ENCODE results near the gene TRMT1.

TRMT1 gene

GRCh38 chr19:13082192-13083007, 34.1 kb downstream of the TRMT1 start:
- H3K36me3 ChIP-seq (ENCODE audit: control insufficient read depth in 2 of 2, insufficient read depth in 2 of 2, low read length in 2 of 2) = peaks cover 10% of the 10 kb centered on the region in 2 donors
- H3K27me3 ChIP-seq (ENCODE audit: control insufficient read depth in 2 of 2, insufficient read depth in 2 of 2, low read length in 2 of 2) = no peaks in the 10 kb centered on the region
- H3K9ac ChIP-seq (ENCODE audit: low read depth in 1 of 2, low read length in 2 of 2) = no peak overlapping the region
- no peak overlapping the region for H3K4me3 ChIP-seq (ENCODE audit: low read length in 2 of 2)
- H3K9me3 ChIP-seq (ENCODE audit: control insufficient read depth in 2 of 2, low read length in 2 of 2) = no peaks in the 10 kb centered on the region
- H3K4me1 ChIP-seq (ENCODE audit: control insufficient read depth in 2 of 2, insufficient read depth in 2 of 2, low read length in 2 of 2) = peaks cover 28% of the 10 kb centered on the region in 2 donors
- no peak overlapping the region for H3K27ac ChIP-seq (ENCODE audit: low read depth in 2 of 2, low read length in 2 of 2)

DNA sequence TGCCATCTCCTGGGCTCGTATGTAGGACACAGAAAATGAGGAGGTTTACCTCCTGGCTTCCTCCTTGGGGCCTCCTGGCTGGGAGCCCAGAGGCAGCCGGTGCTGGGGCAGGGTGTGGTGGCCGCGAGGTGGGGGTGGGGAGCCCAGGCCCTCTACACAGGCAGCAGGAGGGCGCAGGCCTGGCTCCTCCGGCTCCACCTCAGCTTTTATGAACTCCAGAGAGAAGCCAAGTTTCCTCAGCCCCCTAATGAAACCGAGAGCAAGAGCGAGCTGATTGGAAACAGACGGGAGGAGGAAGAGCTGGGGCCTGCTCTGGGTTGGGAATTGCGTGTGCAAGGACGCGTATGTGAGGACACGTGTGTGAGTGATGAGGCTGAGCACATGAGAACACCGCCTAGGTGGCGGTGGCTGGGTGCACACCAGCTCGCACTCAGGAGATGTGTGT, 37.0 kb downstream of the TRMT1 start:
- peaks cover 28 to 37% of the 10 kb centered on the region in 2 donors for H3K4me1 ChIP-seq (ENCODE audit: control insufficient read depth in 2 of 2, insufficient read depth in 2 of 2, low read length in 2 of 2)
- H3K27ac ChIP-seq (ENCODE audit: low read depth in 2 of 2, low read length in 2 of 2) = peak overlapping the region; percentile 85 to 90
- H3K9me3 ChIP-seq (ENCODE audit: control insufficient read depth in 2 of 2, low read length in 2 of 2) = no peaks in the 10 kb centered on the region
- H3K36me3 ChIP-seq (ENCODE audit: control insufficient read depth in 2 of 2, insufficient read depth in 2 of 2, low read length in 2 of 2) = peaks cover 13 to 17% of the 10 kb centered on the region in 2 donors
- peak overlapping the region; percentile 41 to 52 for H3K9ac ChIP-seq (ENCODE audit: low read depth in 1 of 2, low read length in 2 of 2)
- H3K4me3 ChIP-seq (ENCODE audit: low read length in 2 of 2) = no peak overlapping the region
- H3K27me3 ChIP-seq (ENCODE audit: control insufficient read depth in 2 of 2, insufficient read depth in 2 of 2, low read length in 2 of 2) = no peaks in the 10 kb centered on the region

- peak overlapping the region; percentile 41 to 52 for H3K9ac ChIP-seq (ENCODE audit: low read depth in 1 of 2, low read length in 2 of 2)
- peaks cover 13 to 18% of the 10 kb centered on the region in 2 donors for H3K36me3 ChIP-seq (ENCODE audit: control insufficient read depth in 2 of 2, insufficient read depth in 2 of 2, low read length in 2 of 2)
Observed at GRCh38 chr19:13078897-13079541, 37.5 kb downstream of the TRMT1 start.

GRCh38 chr19:13078381-13078780, 38.2 kb downstream of the TRMT1 start:
- Histone ChIP-seq H3K9me3 (ENCODE audit: control insufficient read depth in 2 of 2, low read length in 2 of 2) (no peaks in the 10 kb centered on the region), H3K9ac (ENCODE audit: low read depth in 1 of 2, low read length in 2 of 2) (peak overlapping the region in 1 of 2 donors; percentile 52), H3K27me3 (ENCODE audit: control insufficient read depth in 2 of 2, insufficient read depth in 2 of 2, low read length in 2 of 2) (no peaks in the 10 kb centered on the region), H3K27ac (ENCODE audit: low read depth in 2 of 2, low read length in 2 of 2) (peak overlapping the region; percentile 85 to 90), H3K36me3 (ENCODE audit: control insufficient read depth in 2 of 2, insufficient read depth in 2 of 2, low read length in 2 of 2) (peaks cover 13 to 21% of the 10 kb centered on the region in 2 donors), H3K4me1 (ENCODE audit: control insufficient read depth in 2 of 2, insufficient read depth in 2 of 2, low read length in 2 of 2) (peaks cover 28 to 37% of the 10 kb centered on the region in 2 donors), H3K4me3 (ENCODE audit: low read length in 2 of 2) (no peak overlapping the region)

More at GRCh38 chr19:13078897-13079541, 37.5 kb downstream of the TRMT1 start:
- peak overlapping the region; percentile 85 to 90 for H3K27ac ChIP-seq (ENCODE audit: low read depth in 2 of 2, low read length in 2 of 2)
- H3K4me1 ChIP-seq (ENCODE audit: control insufficient read depth in 2 of 2, insufficient read depth in 2 of 2, low read length in 2 of 2) = peaks cover 28 to 37% of the 10 kb centered on the region in 2 donors
- no peak overlapping the region for H3K4me3 ChIP-seq (ENCODE audit: low read length in 2 of 2)
- no peaks in the 10 kb centered on the region for H3K27me3 ChIP-seq (ENCODE audit: control insufficient read depth in 2 of 2, insufficient read depth in 2 of 2, low read length in 2 of 2)
- H3K9me3 ChIP-seq (ENCODE audit: control insufficient read depth in 2 of 2, low read length in 2 of 2) = no peaks in the 10 kb centered on the region

- Histone ChIP-seq H3K9ac (ENCODE audit: low read depth in 1 of 2, low read length in 2 of 2) (no peak overlapping the region), H3K27ac (ENCODE audit: low read depth in 2 of 2, low read length in 2 of 2) (no peak overlapping the region), H3K4me3 (ENCODE audit: low read length in 2 of 2) (no peak overlapping the region), H3K36me3 (ENCODE audit: control insufficient read depth in 2 of 2, insufficient read depth in 2 of 2, low read length in 2 of 2) (peaks cover 12 to 17% of the 10 kb centered on the region in 2 donors), H3K27me3 (ENCODE audit: control insufficient read depth in 2 of 2, insufficient read depth in 2 of 2, low read length in 2 of 2) (no peaks in the 10 kb centered on the region), H3K9me3 (ENCODE audit: control insufficient read depth in 2 of 2, low read length in 2 of 2) (no peaks in the 10 kb centered on the region), H3K4me1 (ENCODE audit: control insufficient read depth in 2 of 2, insufficient read depth in 2 of 2, low read length in 2 of 2) (peaks cover 28 to 37% of the 10 kb centered on the region in 2 donors)
Observed at GRCh38 chr19:13077240-13077639, 39.3 kb downstream of the TRMT1 start.

- peaks cover 12 to 17% of the 10 kb centered on the region in 2 donors for H3K36me3 ChIP-seq (ENCODE audit: control insufficient read depth in 2 of 2, insufficient read depth in 2 of 2, low read length in 2 of 2)
- H3K9ac ChIP-seq (ENCODE audit: low read depth in 1 of 2, low read length in 2 of 2) = no peak overlapping the region
- no peaks in the 10 kb centered on the region for H3K9me3 ChIP-seq (ENCODE audit: control insufficient read depth in 2 of 2, low read length in 2 of 2)
- peaks cover 28 to 37% of the 10 kb centered on the region in 2 donors for H3K4me1 ChIP-seq (ENCODE audit: control insufficient read depth in 2 of 2, insufficient read depth in 2 of 2, low read length in 2 of 2)
- no peaks in the 10 kb centered on the region for H3K27me3 ChIP-seq (ENCODE audit: control insufficient read depth in 2 of 2, insufficient read depth in 2 of 2, low read length in 2 of 2)
- no peak overlapping the region for H3K4me3 ChIP-seq (ENCODE audit: low read length in 2 of 2)
- no peak overlapping the region for H3K27ac ChIP-seq (ENCODE audit: low read depth in 2 of 2, low read length in 2 of 2)
Observed at GRCh38 chr19:13076787-13077186, 39.8 kb downstream of the TRMT1 start.

- H3K4me1 ChIP-seq (ENCODE audit: control insufficient read depth in 2 of 2, insufficient read depth in 2 of 2, low read length in 2 of 2) = peaks cover 28 to 37% of the 10 kb centered on the region in 2 donors
- no peaks in the 10 kb centered on the region for H3K9me3 ChIP-seq (ENCODE audit: control insufficient read depth in 2 of 2, low read length in 2 of 2)
- no peaks in the 10 kb centered on the region for H3K27me3 ChIP-seq (ENCODE audit: control insufficient read depth in 2 of 2, insufficient read depth in 2 of 2, low read length in 2 of 2)
- H3K4me3 ChIP-seq (ENCODE audit: low read length in 2 of 2) = no peak overlapping the region
- H3K27ac ChIP-seq (ENCODE audit: low read depth in 2 of 2, low read length in 2 of 2) = no peak overlapping the region
- H3K36me3 ChIP-seq (ENCODE audit: control insufficient read depth in 2 of 2, insufficient read depth in 2 of 2, low read length in 2 of 2) = peaks cover 12 to 17% of the 10 kb centered on the region in 2 donors
- H3K9ac ChIP-seq (ENCODE audit: low read depth in 1 of 2, low read length in 2 of 2) = no peak overlapping the region
Observed at GRCh38 chr19:13076320-13076719, 40.2 kb downstream of the TRMT1 start.

DNA sequence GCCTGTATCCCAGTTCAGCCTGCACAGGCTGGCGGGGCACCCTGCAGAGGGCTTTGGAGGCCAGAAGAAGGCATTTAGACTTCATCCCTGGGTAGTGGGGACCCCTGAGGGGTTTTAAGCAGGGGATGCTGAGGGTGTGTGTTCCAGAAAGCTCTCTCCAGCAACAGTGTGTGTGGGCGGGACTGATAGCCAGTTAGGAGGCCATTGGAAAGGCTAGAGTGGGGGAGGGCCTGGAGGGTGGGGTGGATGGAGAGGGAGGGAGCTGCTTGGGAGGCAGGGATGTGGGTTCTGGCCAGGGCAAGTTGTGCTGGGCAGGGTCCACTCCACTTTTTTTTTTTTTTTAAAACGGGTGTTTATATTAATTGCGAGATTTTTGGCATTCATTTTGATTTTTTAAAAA, 42.2 kb downstream of the TRMT1 start:
- Histone ChIP-seq H3K9me3 (ENCODE audit: control insufficient read depth in 2 of 2, low read length in 2 of 2) (no peaks in the 10 kb centered on the region), H3K9ac (ENCODE audit: low read depth in 1 of 2, low read length in 2 of 2) (no peak overlapping the region), H3K4me1 (ENCODE audit: control insufficient read depth in 2 of 2, insufficient read depth in 2 of 2, low read length in 2 of 2) (peaks cover 27% of the 10 kb centered on the region in 2 donors), H3K4me3 (ENCODE audit: low read length in 2 of 2) (no peak overlapping the region), H3K36me3 (ENCODE audit: control insufficient read depth in 2 of 2, insufficient read depth in 2 of 2, low read length in 2 of 2) (peaks cover 12 to 17% of the 10 kb centered on the region in 2 donors), H3K27me3 (ENCODE audit: control insufficient read depth in 2 of 2, insufficient read depth in 2 of 2, low read length in 2 of 2) (no peaks in the 10 kb centered on the region), H3K27ac (ENCODE audit: low read depth in 2 of 2, low read length in 2 of 2) (no peak overlapping the region)

DNA sequence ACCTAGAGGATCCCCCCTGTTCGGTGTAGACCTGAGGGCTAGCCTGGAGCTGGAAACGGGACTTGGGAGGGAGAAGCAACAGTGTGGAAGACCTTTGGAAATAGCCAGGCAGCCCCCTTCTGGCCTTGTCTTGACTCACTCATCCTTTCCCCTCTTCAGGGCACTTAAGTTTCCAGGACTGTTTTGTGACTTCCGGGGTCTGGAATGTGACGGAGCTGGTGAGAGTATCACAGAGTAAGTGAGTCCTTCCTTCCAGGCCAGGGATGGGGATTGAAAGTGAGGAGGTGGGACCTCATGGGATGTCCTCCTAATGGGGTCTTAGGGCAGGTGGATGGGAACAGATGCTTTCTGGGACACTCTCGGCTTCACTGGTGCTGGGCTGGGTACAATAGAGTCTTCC, 43.3 kb downstream of the TRMT1 start:
- Histone ChIP-seq H3K4me3 (ENCODE audit: low read length in 2 of 2) (no peak overlapping the region), H3K9ac (ENCODE audit: low read depth in 1 of 2, low read length in 2 of 2) (no peak overlapping the region), H3K9me3 (ENCODE audit: control insufficient read depth in 2 of 2, low read length in 2 of 2) (no peaks in the 10 kb centered on the region), H3K4me1 (ENCODE audit: control insufficient read depth in 2 of 2, insufficient read depth in 2 of 2, low read length in 2 of 2) (peaks cover 17 to 23% of the 10 kb centered on the region in 2 donors), H3K27me3 (ENCODE audit: control insufficient read depth in 2 of 2, insufficient read depth in 2 of 2, low read length in 2 of 2) (no peaks in the 10 kb centered on the region), H3K27ac (ENCODE audit: low read depth in 2 of 2, low read length in 2 of 2) (no peak overlapping the region), H3K36me3 (ENCODE audit: control insufficient read depth in 2 of 2, insufficient read depth in 2 of 2, low read length in 2 of 2) (peaks cover 12 to 17% of the 10 kb centered on the region in 2 donors)

All from mucosa of rectum (tissue), 2 donors.